WTC11 (cell line): ENCODE results near the gene SPACA7.

Experiments
- ATF2 ChIP-seq: sonication (generic); formaldehyde crosslinking; IDR thresholded peaks from 2 replicates; pipeline ENCODE4 v1.8.1; 2022; ENCODE audit warnings: low read depth, missing genetic modification reagents, borderline replicate concordance
- CTCF ChIP-seq: fragments of 200-600 bp; IDR thresholded peaks from 2 replicates; pipeline ENCODE4 v1.8.0; 2022; ENCODE audit warnings: antibody characterized with exemption
- FOXJ3 ChIP-seq: sonication (generic); formaldehyde crosslinking; IDR thresholded peaks from 2 replicates; pipeline ENCODE4 v1.9.0; 2021; ENCODE audit warnings: missing genetic modification reagents, mild to moderate bottlenecking, borderline replicate concordance
- IRF1 ChIP-seq: sonication (generic); formaldehyde crosslinking; IDR thresholded peaks from 2 replicates; pipeline ENCODE4 v1.8.0; 2023; ENCODE audit warnings: missing genetic modification reagents
- TEAD4 ChIP-seq: sonication (generic); formaldehyde crosslinking; IDR thresholded peaks from 2 replicates; pipeline ENCODE4 v1.8.0; 2022; ENCODE audit warnings: mild to moderate bottlenecking, missing genetic modification reagents
- ZNF317 ChIP-seq: sonication (generic); formaldehyde crosslinking; IDR thresholded peaks from 2 replicates; pipeline ENCODE4 v1.8.1; 2023; ENCODE audit warnings: low read depth, mild to moderate bottlenecking, moderate library complexity, missing genetic modification reagents, borderline replicate concordance
- TF ChIP-seq, protein P1 (sequence below): sonication (generic); formaldehyde crosslinking; IDR thresholded peaks from 2 replicates; pipeline ENCODE4 v1.8.0; 2022; ENCODE audit warnings: missing genetic modification reagents

GRCh38 chr13:112354330-112355273 lies 21.6 kb upstream of the SPACA7 start:
- TF ChIP-seq ZNF317 (CRISPR knock-in tag) (no peak), CTCF (no peak), FOXJ3 (no peak), IRF1 (CRISPR knock-in tag) (no peak), TEAD4 (CRISPR knock-in tag) (no peak), ATF2 (no peak)
- TF ChIP-seq, protein P1, sequence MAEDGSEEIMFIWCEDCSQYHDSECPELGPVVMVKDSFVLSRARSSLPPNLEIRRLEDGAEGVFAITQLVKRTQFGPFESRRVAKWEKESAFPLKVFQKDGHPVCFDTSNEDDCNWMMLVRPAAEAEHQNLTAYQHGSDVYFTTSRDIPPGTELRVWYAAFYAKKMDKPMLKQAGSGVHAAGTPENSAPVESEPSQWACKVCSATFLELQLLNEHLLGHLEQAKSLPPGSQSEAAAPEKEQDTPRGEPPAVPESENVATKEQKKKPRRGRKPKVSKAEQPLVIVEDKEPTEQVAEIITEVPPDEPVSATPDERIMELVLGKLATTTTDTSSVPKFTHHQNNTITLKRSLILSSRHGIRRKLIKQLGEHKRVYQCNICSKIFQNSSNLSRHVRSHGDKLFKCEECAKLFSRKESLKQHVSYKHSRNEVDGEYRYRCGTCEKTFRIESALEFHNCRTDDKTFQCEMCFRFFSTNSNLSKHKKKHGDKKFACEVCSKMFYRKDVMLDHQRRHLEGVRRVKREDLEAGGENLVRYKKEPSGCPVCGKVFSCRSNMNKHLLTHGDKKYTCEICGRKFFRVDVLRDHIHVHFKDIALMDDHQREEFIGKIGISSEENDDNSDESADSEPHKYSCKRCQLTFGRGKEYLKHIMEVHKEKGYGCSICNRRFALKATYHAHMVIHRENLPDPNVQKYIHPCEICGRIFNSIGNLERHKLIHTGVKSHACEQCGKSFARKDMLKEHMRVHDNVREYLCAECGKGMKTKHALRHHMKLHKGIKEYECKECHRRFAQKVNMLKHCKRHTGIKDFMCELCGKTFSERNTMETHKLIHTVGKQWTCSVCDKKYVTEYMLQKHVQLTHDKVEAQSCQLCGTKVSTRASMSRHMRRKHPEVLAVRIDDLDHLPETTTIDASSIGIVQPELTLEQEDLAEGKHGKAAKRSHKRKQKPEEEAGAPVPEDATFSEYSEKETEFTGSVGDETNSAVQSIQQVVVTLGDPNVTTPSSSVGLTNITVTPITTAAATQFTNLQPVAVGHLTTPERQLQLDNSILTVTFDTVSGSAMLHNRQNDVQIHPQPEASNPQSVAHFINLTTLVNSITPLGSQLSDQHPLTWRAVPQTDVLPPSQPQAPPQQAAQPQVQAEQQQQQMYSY: no peak
